ENCODE measurements around the gene LIPA.
"Not testable (repeated sequence)": the region's sequence is repeated elsewhere in the genome, so short reads cannot be mapped to it uniquely, and the experiment has no call there.

LIPA gene

DNA sequence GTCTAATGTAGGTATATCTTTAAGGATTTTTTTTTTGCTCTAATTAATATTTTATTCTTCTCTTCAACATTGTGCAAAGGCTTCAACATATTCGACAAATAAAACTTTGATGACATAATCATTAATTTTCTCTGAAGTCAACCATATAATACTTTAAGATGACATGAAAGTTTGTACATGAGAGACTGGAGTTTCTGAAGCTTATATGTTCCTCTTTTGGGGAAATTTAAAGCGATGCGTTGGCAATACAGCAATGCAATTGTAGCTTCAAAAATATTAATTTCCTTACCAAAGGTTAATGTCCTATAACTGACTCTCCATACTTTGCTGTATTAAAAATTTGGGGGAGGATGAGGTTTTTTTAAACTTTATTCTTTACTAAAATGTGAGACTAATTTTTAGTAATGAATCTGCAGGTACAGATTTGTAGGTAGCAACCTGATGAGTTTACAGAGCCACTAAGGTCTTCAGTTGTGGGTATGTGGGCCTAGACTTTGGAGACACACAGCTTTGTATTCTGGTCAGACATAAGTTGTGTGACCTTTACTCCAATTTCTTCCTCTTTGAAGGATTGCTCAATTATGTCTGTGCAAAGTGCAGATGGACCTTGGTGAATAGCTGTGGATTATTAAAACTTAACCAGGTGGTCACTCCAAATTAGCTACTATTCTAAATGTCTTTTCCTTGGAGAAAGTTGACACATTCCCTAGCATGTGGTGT lies 18.0 kb upstream of the LIPA start:
- no peak for DNase-seq

DNA sequence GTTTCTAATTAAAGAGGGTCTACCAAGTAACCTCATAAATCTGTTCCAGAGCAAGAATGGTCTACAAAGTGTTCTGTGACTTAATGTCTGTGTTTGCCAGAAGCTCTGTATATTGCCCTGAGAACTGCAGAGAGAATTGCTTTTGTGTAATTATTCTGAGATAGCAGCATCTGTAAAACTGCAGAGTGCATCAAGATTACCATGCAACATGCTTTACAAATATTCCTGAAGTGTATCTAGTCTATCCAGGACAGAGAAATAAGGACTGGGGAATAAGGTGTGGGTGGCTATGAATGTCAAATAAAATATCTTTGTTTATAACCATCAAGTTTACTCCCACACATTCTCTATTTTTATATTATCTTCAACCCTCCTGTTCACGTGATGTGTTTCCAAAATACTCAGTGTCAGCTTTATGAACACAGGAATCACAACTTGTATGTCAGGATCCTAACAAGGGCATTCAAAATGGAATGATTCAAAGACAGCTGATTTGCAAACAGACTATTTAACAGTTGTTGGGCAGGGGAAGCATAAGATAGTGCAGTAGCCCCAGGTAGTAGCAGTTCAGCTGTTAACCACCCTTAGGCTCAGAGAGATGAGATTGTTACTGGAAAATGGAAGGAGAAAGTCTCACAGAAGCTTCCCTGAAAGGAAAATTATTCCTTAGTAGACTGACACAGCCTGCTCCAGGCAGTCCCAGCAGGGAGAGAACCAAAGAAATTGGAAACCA lies 15.3 kb upstream of the LIPA start:
- no peak for DNase-seq

DNA sequence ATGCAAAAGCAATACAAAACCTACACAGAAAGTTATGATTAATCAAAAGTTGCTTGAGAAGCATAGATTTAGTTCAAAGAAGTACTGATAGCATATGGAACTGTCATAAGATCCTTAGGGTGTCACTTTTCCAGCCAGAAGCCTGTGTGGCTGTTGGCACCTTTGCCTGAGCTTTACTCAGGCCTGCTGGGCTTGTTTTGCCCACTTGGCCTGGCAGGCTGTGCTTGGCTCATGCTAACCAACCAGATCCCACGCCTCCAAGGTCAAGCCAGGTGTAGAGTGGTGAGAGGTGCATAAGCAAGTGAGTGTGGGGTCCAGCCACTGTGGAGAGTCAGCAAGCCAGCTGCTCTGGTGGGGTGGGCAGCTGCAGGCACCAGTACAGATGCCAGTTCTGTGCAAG lies 12.0 kb upstream of the LIPA start:
- no peak for DNase-seq

DNA sequence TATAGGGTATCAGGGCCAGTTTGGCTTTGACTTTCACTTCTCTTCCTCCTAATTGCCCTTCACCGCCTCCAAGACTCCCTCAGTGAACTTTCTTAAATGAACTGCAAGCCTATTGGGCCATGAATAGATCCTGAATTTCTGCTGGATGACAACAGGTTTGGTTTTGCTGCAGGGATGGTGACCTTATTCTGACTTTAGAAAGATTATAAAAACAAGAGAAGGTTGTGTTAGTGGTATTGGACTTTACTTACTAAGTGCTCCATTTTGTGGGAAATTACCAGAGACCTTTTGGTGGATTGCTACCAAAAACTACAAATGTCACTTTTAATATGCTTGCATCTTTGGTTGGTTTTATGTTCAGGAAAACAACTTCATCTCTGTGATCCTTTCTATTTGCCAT lies 11.5 kb upstream of the LIPA start:
- no peak for DNase-seq

DNA sequence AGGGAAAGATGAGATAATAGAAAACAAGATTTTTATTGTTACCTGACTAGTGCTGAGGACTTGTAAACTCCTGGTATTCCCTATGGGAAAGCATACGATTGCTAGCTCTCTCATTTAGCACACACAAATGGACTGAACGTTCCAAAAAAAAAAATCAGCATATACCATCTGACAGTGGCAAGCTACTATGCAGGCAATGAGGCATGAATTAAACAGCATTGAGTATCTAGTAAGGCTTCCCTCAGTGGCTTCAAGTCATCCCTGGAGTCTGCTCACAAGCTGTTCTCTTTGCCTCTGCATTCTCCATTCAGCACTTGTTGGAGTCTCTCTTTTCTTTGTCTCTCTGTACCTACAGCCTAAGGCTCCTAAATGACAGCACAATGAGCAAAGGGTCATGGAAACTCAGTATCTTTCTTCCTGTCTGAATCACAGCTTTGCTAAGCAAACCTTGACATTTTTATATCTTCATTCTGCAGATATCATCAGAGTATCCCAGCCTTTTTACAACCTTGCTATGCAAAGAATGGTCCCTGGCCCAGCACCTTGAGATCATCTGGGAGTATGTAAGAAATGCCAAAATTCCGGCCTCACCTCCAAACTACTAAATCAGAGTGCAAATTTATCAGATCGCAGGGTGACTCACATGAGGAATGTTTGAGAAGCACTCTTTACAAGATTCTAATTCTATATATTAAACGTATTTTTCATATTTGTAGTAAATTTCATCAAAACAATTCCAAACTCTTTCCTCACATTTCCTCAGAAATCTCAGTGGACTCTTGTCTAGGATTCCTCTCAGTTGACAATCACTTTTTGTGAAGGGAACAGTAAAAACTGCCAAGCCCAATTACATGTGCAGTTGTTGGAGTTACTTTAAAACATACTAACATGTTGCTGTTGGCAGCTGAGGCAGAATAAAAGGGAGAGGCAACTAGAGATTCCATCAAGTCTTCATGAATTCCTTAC lies 10.8 kb upstream of the LIPA start:
- no peak for DNase-seq

DNA sequence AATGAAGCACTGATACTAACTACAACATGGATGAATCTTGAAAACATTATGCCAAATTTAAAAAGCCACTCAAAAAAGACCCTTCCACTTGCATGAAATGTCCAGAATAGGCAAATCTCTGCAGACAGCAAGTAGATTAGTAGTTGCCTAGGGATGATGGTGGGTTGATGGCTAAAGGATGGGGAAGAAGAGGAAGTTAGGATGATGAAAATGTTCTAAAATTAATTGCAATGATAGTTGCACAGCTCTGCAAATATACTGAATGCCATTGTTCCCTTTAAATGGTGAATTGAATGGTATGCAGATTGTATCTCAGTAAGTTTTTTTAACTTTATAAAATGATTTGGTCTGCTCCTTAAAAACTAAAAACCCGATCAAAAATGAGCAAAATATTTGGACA lies 7.3 kb upstream of the LIPA start:
- DNase-seq, result no peak

DNA sequence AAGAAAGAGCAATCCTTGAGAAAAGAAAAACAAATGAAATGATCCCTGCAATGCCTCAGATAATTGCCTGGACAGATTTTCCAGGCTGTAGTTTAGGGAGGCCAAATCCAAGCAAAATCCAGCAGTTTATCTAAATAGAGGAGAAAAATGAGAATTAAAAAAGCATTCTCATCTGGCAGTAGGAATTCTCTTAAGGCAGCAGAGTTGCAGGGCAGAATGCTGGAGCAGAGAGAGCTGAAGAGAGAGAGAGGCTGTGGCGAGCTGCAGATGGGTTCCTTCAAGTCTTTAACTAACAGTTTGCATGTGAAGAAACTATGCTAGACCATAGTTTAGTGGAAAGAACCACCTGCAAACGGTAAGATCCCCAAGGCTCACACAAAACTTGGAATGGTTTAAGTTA lies 6.0 kb upstream of the LIPA start:
- no peak for DNase-seq

DNA sequence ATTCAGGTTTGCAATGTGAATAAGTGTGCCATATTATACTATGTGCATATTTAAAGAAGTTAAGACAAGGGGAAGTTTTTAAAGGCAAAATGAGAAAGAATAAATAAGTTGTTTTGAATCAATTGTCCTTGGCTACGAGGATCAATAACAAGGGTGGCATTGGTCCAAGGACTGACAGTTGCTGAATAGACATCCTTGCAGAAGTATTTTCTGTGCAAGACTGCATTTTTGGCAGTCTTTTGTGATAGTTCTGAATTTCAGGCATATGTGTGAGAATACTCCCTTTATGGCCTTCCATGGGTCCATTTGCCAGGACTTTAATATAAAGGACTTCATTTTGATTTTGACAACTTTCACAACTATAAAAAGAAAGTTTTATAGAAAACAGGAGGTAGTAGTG lies 5.4 kb upstream of the LIPA start:
- no peak for DNase-seq

DNA sequence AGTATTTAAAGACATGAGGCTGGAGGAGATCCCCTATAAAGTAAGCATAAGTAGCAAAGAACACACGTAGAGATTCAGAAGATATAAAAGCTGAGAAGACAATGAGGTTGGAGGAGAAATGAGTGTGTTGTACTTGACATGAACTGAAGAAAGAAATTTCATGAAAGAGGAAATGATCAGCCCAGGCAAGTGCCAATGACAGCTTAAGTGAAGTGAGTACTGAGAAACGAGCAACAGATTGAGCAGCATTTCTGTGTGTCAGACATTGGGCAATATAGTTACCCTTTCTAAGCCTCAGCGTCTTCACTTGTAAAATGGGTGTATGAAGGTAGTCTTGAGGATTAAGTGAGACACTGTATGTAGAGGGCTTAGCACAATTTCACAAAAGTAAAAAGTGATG lies 4.8 kb upstream of the LIPA start:
- DNase-seq, result no peak

DNA sequence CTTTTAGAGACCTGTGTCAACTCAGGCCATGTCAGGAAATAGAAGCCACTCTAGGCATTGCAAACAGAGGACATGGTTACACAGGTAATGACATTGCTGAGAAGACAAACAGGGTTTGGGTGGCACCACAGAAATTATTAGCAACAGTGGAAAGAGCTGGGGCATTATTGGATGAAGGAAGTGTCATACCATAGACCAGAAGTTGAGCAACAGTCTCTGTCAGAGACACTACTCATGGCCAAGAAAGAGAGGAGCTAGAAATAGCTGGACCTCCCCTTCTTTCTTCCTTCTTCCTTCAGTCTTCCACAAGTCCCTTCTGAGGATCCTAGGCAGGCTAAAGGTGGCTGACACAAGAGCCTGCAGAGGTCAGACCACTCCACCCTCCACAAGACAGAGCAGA lies 4.2 kb upstream of the LIPA start:
- no peak for DNase-seq

DNA sequence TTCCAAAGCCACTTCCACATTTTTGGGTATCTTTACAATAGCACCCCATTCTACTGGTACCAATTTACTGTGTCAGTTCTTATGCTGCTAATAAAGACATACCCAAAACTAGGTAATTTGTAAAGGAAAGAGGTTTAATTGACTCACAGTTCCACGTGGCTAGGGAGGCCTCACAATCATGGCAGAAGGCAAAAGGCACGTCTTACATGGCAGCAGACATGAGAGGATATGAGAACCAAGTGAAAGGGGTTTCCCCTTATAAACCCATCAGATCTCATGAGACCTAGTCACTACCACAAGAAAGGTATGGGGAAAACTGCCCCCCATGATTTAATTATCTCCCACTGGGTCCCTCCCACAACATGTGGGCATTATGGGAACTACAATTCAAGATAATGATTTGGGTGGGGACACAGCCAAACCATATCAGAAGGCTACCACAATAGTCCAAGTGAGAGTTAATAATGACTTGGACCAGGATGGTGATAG lies 3.6 kb upstream of the LIPA start:
- not testable (repeated sequence) for DNase-seq

DNA sequence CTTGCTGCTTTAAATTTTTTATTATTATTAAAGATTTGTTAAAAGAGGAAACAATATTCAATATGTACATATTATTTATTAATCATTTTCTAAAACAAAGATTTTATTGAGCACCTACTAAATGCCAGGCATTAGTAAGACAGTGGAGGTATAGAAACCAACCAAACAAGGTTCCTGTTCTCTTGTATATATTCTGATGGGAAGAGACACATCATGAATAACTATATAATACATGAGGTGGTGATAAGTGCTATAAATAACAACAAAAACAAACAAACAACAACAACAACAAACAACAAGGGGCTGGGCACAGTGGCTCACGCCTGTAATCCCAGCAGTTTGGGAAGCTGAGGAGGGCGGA lies 630 bp upstream of the LIPA start:
- no peak for DNase-seq

DNA sequence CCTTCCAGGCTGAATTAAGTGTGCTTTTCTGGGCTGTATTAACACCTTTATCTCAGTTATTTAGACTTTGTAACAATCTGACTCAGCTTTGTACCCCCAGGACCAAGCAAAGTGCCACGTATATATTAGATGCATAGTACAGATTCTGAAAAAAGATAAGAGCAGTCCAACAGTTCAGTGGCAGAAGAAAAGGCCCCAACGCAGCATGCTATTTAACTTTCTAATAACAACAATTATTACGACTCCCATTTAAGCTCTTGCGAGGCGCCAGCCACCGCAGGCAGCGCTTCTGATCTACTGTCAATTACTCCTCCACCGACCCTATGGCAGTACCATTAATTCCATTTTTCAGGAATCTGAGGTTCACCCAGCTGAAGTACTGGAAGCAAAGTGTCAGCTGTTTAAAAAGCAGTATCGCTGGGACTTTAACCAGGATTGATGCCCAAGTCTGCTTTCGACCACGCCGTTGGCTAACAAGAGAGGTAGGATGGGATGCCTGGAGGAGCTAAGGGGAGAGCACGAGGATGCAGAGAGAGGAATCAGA lies 638 bp downstream of the LIPA start:
- no peak for DNase-seq

DNA sequence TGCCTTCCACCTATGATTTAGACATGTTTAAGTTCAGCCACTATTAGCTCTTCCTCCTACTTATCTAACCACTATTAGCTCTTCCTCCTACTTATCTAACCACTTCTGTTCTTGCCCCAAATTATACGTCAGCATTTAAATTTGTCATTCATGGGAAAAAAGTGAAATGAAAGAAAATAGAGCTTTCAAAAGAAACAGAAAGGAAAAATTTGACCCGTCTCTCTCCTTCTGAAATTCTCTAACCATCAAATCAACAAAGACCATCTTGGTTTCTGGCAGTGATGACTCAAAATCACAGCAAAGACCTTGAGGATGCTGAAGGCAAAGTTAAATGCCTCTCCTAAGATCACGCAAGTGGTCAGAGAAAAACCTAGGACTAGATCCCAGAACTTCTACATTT lies 2.6 kb downstream of the LIPA start:
- DNase-seq, result no peak

DNA sequence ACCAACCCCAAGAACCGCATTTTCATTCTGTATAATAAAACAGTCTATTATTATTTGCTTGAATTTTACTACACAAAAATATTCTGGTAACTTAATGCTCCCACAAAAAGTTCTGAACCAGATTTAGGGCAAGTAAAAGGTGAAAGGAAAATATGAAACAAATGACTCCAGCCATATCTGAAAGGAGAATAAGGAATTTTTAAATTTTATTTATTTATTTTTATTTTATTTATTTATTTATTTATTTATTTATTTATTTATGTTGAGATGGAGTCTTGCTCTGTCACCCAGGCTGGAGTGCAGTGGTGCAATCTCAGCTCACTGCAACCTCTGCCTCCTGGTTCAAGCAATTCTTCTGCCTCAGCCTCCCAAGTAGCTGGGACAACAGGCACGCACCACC lies 4.0 kb downstream of the LIPA start:
- DNase-seq, result not testable (repeated sequence)

DNA sequence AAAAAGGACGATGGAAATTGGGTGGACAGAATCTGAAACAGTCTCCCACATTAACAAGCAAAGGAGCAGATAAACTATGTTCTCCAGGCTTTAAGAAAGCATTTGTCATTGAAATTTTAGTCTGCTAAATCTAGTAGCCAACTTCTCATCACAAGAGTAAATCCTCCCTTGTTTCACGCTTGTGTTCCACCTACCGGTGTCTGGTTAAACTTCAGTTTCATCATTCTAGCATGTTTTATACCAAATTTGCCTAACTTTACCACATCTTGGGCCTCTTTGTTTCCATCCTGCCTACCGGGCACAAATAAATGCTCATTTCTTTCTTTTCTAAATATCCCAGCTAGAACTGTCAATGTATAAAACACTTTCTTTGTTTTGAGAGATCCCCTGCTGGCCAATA lies 5.8 kb downstream of the LIPA start:
- DNase-seq, result no peak

DNA sequence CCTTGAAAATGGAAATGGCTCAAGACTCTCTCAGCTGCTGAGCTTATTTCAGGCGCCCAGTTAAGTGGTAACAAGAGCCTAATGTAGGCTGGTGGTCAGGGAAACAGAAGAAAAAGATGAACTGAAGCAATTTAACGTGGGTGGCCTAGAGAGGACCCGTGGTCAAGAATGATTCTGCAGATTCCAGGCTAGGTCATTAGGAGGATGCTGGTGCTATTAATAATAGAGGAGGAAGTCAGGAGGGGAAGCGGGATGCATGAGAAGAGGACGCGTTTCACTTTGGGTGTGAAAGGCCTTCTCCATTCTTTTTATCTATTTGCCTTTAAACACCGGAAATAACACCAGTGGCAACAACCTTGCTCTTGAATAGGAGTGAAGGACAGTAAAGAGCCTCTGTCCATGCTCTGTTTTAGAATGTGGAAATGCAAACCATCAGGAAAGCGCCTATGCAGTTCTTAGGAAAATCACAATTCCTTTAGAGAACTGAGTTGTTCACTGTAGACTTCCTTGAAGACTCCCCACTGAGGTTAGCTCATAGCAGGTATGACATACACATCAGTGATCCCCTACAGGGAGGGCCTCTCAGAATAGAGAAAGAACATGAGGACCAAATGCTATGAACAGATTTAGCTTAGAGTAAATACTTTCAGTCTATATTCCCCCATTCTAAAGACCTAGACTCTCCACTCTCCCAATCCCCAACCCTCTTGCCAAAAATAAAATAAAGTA lies 8.6 kb downstream of the LIPA start:
- DNase-seq, result no peak

DNA sequence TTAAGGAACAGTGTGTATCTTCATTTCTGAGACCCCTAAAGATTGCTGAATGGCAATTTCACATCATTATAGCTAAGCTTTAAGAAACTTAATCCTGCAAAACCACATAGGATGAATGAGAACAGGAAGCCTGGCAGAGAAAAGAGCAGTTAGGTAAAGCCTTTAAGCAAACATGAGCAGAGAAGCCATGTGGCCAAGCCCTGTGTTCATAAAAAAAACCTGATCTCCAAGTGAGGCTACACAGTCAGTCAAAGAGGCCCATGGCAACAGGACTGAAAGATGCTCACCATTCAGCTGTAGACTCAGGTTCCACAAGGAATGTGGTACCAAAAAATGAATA lies 9.3 kb downstream of the LIPA start:
- DNase-seq, result no peak

DNA sequence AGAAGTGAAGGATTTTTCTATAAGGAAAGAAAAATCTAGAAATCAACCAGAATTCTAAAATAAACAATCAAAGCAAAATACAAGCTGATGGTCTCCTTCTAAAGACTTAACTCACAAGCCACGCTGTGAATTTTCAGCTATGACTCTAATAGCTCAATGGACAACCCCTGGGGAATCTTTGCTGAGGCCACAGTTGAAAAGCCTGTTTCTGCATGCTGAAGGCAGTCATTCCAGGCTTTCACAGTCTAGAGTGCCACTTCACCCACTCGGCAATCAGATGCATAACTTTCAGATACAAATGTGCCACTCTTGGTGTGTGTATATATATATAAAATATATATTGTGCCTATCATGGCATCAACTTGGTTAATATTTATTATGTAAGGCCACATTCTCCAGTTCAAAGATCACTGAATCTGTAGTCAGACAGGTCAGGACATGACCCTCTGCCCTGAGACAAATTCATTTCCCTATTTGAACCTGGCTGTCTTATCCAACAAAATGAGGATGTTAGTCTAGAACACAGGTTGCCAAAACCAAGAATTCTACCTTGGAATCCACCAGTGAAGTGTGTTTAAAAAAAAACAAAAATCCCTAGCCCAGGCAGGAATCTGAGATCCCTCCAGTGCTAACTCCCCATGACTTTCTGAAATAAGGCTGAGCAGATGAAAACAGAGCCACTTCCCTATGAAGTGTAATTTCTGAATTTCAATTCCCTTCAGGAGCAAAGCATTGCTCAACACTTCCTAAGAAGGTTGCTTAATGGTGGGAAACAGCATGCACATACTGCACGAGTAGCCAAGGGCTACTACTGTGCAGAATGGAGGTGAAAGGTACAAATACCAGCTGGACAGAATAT lies 9.9 kb downstream of the LIPA start:
- DNase-seq, result no peak

DNA sequence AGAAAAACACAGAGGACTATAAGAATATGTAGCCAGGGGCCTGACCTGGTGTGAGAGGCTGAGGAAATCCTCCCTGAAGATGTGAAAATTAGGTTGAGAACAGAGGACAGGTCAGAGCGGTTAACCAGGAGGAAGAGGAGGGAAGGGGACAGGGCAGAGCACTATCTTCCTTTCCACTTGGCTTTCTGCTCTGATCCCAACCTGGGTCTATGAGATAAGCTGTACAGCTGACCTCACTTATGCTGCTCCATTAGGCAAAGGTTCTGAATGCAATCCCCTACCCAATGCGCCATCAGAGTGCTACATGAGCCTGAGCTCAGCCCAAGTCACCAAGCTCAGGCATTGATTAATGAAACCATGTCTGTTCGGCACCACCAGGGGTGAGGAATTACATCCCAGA lies 10.5 kb downstream of the LIPA start:
- no peak for DNase-seq

DNA sequence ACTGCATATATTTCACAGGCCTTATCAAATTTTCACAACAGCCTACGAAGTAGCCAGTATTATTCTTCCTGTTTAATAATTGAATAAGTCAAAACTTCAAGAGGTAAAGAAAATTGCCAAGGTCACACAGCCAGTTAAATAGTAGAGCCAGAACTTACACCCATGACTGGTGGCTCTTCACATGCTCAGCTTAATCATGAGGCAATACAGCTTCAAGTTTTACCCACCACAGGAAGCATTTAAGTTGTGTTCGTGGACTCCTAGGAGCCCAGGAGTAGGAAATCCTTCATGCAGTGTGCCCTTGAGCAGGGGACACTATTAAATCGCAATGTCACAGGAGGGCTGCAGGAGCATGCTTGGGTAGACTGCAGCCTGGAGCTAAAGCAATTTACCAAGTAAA lies 11.1 kb downstream of the LIPA start:
- no peak for DNase-seq

All from activated CD4-positive, alpha-beta T cell treated with anti-CD3 and anti-CD28 coated beads, Interleukin-2, Interleukin-6, amounts not matched to agents 100 ng/mL and 50 ng/mL, durations not matched to agents 16 hours and 8 hours (primary cell).